GM12878 (cell line): Measurements from ENCODE around the gene ELFN2. TPM values are rescaled to one million over a fixed set of nuclear protein-coding genes. Genes with fewer than 3 reads are reported as not detected.

ENCODE experiments used
- ATAC-seq: fragments of 200-7000 bp; cut with Tn5 transposase; 3 replicates; pipeline ENCODE4 v1.9.1; 2020; ENCODE audit warnings: mild to moderate bottlenecking, moderate library complexity
- BruUV-seq: library from RNA; stranded (reverse); fragments of 400-500 nt; replicated peaks from 2 replicates; lab custom pipeline; 2021; lab: Mats Ljungman, UMichigan
- CTCF ChIA-PET: fragments of 300-600 bp; sonication (Branson Sonifier 250); formaldehyde crosslinking; extraction: SDS; loops from one replicate; lab custom pipeline; 2021; ENCODE audit warnings: inconsistent platforms; lab: Yijun Ruan, JAX
- POLR2A ChIA-PET: fragments of 350-600 bp; formaldehyde crosslinking; extraction: SDS; loops from one replicate; lab custom pipeline; 2021; ENCODE audit warnings: inconsistent platforms; lab: Charles Lee
- RAD21 ChIA-PET: fragments of 300-600 bp; sonication (Branson Sonifier 250); formaldehyde crosslinking; loops from one replicate; lab custom pipeline; 2023; ENCODE audit warnings: antibody characterized with exemption; ENCODE audit not compliant: unreplicated experiment; lab: Charles Lee
- SMC1A ChIA-PET: fragments of 300-600 bp; sonication (Branson Sonifier 250); formaldehyde crosslinking; loops from one replicate; lab custom pipeline; 2023; ENCODE audit not compliant: unreplicated experiment, uncharacterized antibody; lab: Charles Lee
- DNase-seq: peaks from one replicate; pipeline ENCODE4 v3.0.0-alpha.2; 2011; ENCODE audit warnings: low read depth, low spot score
- FAIRE-seq: peaks from 3 replicates; lab custom pipeline; 2011; peaks lifted over from hg19 to GRCh38; lab: Jason Lieb, UNC
- H2AFZ ChIP-seq: 2 replicates; pipeline ENCODE4 v1.6.0; 2011; ENCODE audit warnings: low read depth, low read length, control low read depth; ENCODE audit not compliant: control insufficient read depth
- H3K27ac ChIP-seq: 2 replicates; pipeline ENCODE4 v1.5.1; 2011; ENCODE audit warnings: control low read depth; ENCODE audit not compliant: control insufficient read depth, insufficient read depth
- H3K27me3 ChIP-seq, 2 experiments: replicated peaks in 1 of 2; 2 replicates each; pipeline versions ENCODE4 v1.6.0 to v1.6.1; 2011; ENCODE audit warnings: low read length in 1 of 2; ENCODE audit not compliant: control insufficient read depth in 2 of 2, insufficient read depth in 2 of 2
- H3K36me3 ChIP-seq, 2 experiments: 2 replicates each; pipeline ENCODE4 v1.5.1; 2011; ENCODE audit warnings: low read length in 1 of 2; ENCODE audit not compliant: control insufficient read depth in 2 of 2, insufficient read depth in 2 of 2
- H3K4me1 ChIP-seq: 2 replicates; pipeline ENCODE4 v1.6.1; 2011; ENCODE audit warnings: mild to moderate bottlenecking, low read length, moderate library complexity, mixed read lengths; ENCODE audit not compliant: control insufficient read depth, insufficient read depth
- H3K4me2 ChIP-seq: 2 replicates; pipeline ENCODE4 v1.6.0; 2011; ENCODE audit warnings: control low read depth; ENCODE audit not compliant: control insufficient read depth, insufficient read depth
- H3K4me3 ChIP-seq: fragments of 200-600 bp; sonication (generic); 2 replicates; pipeline ENCODE4 v1.5.1; 2016
- H3K79me2 ChIP-seq: 2 replicates; pipeline ENCODE4 v1.6.0; 2011; ENCODE audit warnings: low read length; ENCODE audit not compliant: control insufficient read depth, insufficient read depth
- H3K9ac ChIP-seq: 2 replicates; pipeline ENCODE4 v1.8.0; 2011; ENCODE audit warnings: low read length, control low read depth, mixed read lengths; ENCODE audit not compliant: control insufficient read depth, insufficient read depth
- H3K9me3 ChIP-seq: replicated peaks from 3 replicates; pipeline ENCODE4 v1.5.1; 2011; ENCODE audit warnings: mild to moderate bottlenecking, low read length; ENCODE audit not compliant: control insufficient read depth, insufficient read depth
- H4K20me1 ChIP-seq: 2 replicates; pipeline ENCODE4 v1.6.0; 2011; ENCODE audit not compliant: control insufficient read depth, insufficient read depth
- CBX5 ChIP-seq: sonication (generic); IDR thresholded peaks from 2 replicates; pipeline ENCODE4 v1.6.1; 2016; ENCODE audit warnings: low read depth, moderate library complexity, mild to moderate bottlenecking, inconsistent platforms
- CEBPZ ChIP-seq: fragments of 150-350 bp; IDR thresholded peaks from 2 replicates; pipeline ENCODE4 v1.6.1; 2016; ENCODE audit warnings: low read depth, low read length
- CREB1 ChIP-seq: IDR thresholded peaks from 2 replicates; pipeline ENCODE4 v1.6.1; 2012; ENCODE audit warnings: low read depth, mild to moderate bottlenecking, inconsistent platforms
- GATAD2B ChIP-seq: fragments of 450-650 bp; conservative IDR thresholded peaks from 2 replicates; pipeline ENCODE4 v1.6.1; 2017; ENCODE audit warnings: low read depth, mild to moderate bottlenecking, moderate library complexity
- JUNB ChIP-seq: IDR thresholded peaks from 2 replicates; pipeline ENCODE4 v1.6.1; 2016; ENCODE audit warnings: antibody characterized with exemption, mild to moderate bottlenecking
- NFIC ChIP-seq: IDR thresholded peaks from 2 replicates; pipeline ENCODE4 v1.6.1; 2012; ENCODE audit warnings: low read depth, mild to moderate bottlenecking, inconsistent platforms, low read length, moderate library complexity
- PML ChIP-seq: IDR thresholded peaks from 2 replicates; pipeline ENCODE4 v1.6.1; 2012; ENCODE audit warnings: low read length, inconsistent platforms
- RUNX3 ChIP-seq: IDR thresholded peaks from 2 replicates; pipeline ENCODE4 v1.6.1; 2012; ENCODE audit warnings: low read length, inconsistent platforms
- SIN3A ChIP-seq: IDR thresholded peaks from 2 replicates; pipeline ENCODE4 v1.6.1; 2012; ENCODE audit warnings: low read depth, low read length, improper control_type of control experiment
- SRF ChIP-seq, 2 experiments: IDR thresholded peaks; 2 replicates each; pipeline ENCODE4 v1.6.1; 2011; ENCODE audit warnings: low read depth in 2 of 2, low read length in 2 of 2, mild to moderate bottlenecking in 1 of 2, moderate library complexity in 1 of 2
- SUZ12 ChIP-seq: fragments of 200-600 bp; sonication (generic); IDR thresholded peaks from one replicate; pipeline ENCODE4 v1.6.1; 2018; ENCODE audit warnings: antibody characterized with exemption, mild to moderate bottlenecking; ENCODE audit not compliant: unreplicated experiment
- ZNF274 ChIP-seq: IDR thresholded peaks from one replicate; pipeline ENCODE4 v1.8.0; 2011; ENCODE audit not compliant: insufficient read length, insufficient read depth
- ZNF687 ChIP-seq: fragments of 450-650 bp; IDR thresholded peaks from 2 replicates; pipeline ENCODE4 v1.6.1; 2017; ENCODE audit warnings: mild to moderate bottlenecking, moderate library complexity
- WGBS: methylation state at CpG from one replicate; pipeline ENCODE4 v1.1.6; 2016; ENCODE audit warnings: low lambda C conversion rate; ENCODE audit not compliant: insufficient replicate concordance, insufficient coverage; ENCODE audit errors: missing lambda C conversion rate; 5-methylcytosine and 5-hydroxymethylcytosine counted together
- in situ Hi-C: fragments of 300-500 bp; cut with MboI; formaldehyde crosslinking; loops from 9 replicates; pipeline ENCODE4 v1.14.3; 2018; ENCODE audit warnings: mixed read lengths
- intact Hi-C: fragments of 100-400 bp; cut with micrococcal nuclease; formaldehyde crosslinking; loops from one replicate; pipeline ENCODE4 v1.14.2; 2022; ENCODE audit not compliant: unreplicated experiment
- polyA plus RNA-seq, 11 experiments: library from polyadenylated mRNA; depleted of rRNA in 4 of 11; unstranded in 6 of 11; stranded (reverse) in 5 of 11; fragments of >200 nt; fragmentation: Nextera tagmentation in 4 of 11; fragmentation: Illumina TruSeq in 1 of 11; extraction: Ambion mirVana in 4 of 11; extraction: Trizol in 1 of 11; gene quantifications; 1 replicate in 1 of 11; 2 replicates in 10 of 11; pipeline versions ENCODE4 v1.2.1 to v1.2.3, GENCODE V29; 2011 to 2016; ENCODE audit warnings: inconsistent platforms in 2 of 11, missing spikeins in 2 of 11, low read depth in 1 of 11
- total RNA-seq, 4 experiments: library from RNA; depleted of rRNA in 3 of 4; stranded (reverse); fragments of >200 nt in 3 of 4; fragmentation: Illumina TruSeq in 1 of 4; extraction: Trizol in 1 of 4; gene quantifications; 2 replicates each; pipeline versions ENCODE4 v1.2.1 to v1.2.3, GENCODE V29; 2013 to 2021
- TF ChIP-seq, protein P1 (sequence below): fragments of 450-650 bp; IDR thresholded peaks from 2 replicates; pipeline ENCODE4 v1.6.1; 2017; ENCODE audit warnings: borderline replicate concordance

ELFN2 gene
- total and polyA plus RNA-seq, 10 of the 15 experiments (the other 5 are each of a cell fraction or from before 2014, with no cell fraction given) = 0.03 to 0.05 TPM; not detected in 8

DNA sequence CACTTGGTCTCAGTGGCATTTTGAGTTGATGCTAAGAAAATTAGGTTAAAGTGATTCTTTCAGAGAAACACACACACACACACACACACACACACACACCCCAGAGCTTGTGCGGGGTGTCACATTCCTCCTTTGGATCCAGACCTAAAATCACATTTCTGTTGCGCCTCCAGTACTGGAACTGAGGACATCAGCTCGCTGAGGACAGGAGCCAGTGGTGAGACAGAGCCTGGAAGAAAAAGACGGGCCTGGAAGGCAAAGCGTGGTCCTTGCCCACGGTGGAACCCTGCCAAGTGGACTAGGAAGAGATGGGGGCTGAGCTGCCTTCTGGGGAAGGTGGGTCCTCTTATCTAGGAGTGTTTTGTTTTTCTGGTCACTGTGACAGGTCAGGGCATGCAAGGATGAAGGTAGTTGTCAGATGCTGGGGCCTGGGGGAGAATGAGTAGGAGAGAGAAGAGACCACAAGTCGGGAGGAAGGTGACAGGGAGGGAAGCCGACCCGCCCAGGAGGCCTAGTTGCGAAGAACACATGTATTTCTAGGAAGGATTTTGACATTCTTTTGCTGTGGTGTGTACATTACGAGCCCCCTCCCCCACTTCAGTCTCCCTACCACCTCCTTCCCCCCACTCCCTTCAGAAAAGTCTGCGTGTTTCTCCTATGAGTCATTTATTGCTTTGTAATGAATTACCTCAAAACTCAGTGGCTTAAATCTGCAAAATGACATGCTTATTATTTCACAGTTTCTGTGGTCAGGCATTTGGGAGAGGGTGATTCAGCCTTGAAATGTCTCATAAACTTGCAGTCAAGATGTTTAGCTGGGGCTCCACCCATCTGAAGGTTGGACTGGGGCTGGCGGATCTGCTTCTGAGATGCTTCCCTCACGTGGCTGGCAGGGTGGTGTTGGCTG, 4.8 kb upstream of the ELFN2 start:
- FAIRE-seq (no peak), ATAC-seq (peak; percentile 34; the same call in 2 of the 3 replicates), DNase-seq (no peak)
- no peaks in the 10 kb centered on the region for H3K36me3 ChIP-seq
- intact Hi-C loops (no loop called here), in situ Hi-C loops (no loop called here)
- CTCF ChIA-PET = interaction anchor here (0.7 to 4.6 kb wide), 6 partner anchors 8 to 897 kb away, joined by 3 to 72 read pairs (median 3); no protein-coding TSS in a partner anchor
- no peak overlapping the region for H3K9ac ChIP-seq
- no peak overlapping the region for H3K4me2 ChIP-seq
- H3K9me3 ChIP-seq = peaks cover 3% of the 10 kb centered on the region; the same call in 1 of the 3 replicates
- no peak overlapping the region for H2AFZ ChIP-seq
- no peak overlapping the region for H3K4me3 ChIP-seq
- H3K79me2 ChIP-seq = no peaks in the 10 kb centered on the region
- no peak overlapping the region for H3K27ac ChIP-seq
- RAD21 ChIA-PET = interaction anchor here (1.7 to 4.4 kb wide), 2 partner anchors 115 to 118 kb away, joined by 3 to 36 read pairs; no protein-coding TSS in a partner anchor
- H3K4me1 ChIP-seq = no peaks in the 10 kb centered on the region
- no peaks in the 10 kb centered on the region for H4K20me1 ChIP-seq
- WGBS = 23% methylated on average over 13 of the region's 14 CpGs
- POLR2A ChIA-PET = interaction anchor here (0.7 kb wide), 1 partner anchor 147 kb away, joined by 4 read pairs; no protein-coding TSS in a partner anchor
- no TSS peak for BruUV-seq
- peaks cover 6 to 11% of the 10 kb centered on the region in 2 experiments for H3K27me3 ChIP-seq
- SMC1A ChIA-PET = interaction anchor here (5.2 kb wide), 1 partner anchor 116 kb away, joined by 40 read pairs; no protein-coding TSS in a partner anchor
- no peak for TF ChIP-seq SRF (IDR thresholded peaks at IDR 0.05; ENCODE audit: low read depth in 2 of 2, low read length in 2 of 2)
- TF ChIP-seq CBX5 = peak; percentile 80; the same call in 1 of the 2 replicates
- no peak for TF ChIP-seq GATAD2B
- 0 out of 2 replicates have a peak, but pooled peaks have one; percentile 20 for TF ChIP-seq NFIC
- peak; percentile 76 for TF ChIP-seq RUNX3
- no peak for TF ChIP-seq ZNF687
- peak; percentile 49 for TF ChIP-seq JUNB
- TF ChIP-seq SUZ12 = no peak
- peak; percentile 75 for TF ChIP-seq CREB1
- no peak for TF ChIP-seq PML
- no peak for TF ChIP-seq ZNF274
- TF ChIP-seq, protein P1, sequence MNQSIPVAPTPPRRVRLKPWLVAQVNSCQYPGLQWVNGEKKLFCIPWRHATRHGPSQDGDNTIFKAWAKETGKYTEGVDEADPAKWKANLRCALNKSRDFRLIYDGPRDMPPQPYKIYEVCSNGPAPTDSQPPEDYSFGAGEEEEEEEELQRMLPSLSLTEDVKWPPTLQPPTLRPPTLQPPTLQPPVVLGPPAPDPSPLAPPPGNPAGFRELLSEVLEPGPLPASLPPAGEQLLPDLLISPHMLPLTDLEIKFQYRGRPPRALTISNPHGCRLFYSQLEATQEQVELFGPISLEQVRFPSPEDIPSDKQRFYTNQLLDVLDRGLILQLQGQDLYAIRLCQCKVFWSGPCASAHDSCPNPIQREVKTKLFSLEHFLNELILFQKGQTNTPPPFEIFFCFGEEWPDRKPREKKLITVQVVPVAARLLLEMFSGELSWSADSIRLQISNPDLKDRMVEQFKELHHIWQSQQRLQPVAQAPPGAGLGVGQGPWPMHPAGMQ = no peak
- no peak for TF ChIP-seq CEBPZ
- no peak for TF ChIP-seq SIN3A
